ENCODE measurements around the gene CCNG2. TPM values are rescaled to one million over a fixed set of nuclear protein-coding genes. Genes with fewer than 3 reads are reported as not detected.

CCNG2 gene
- total and polyA plus RNA-seq, 2 of the 4 experiments (the other 2 are of a cell fraction): 11.3 to 14.9 TPM

- Histone ChIP-seq H3K27ac (ENCODE audit: insufficient read depth, low read length) (no peak overlapping the region), H3K36me3 (ENCODE audit: control insufficient read depth, insufficient read depth, low read length) (no peaks in the 10 kb centered on the region), H4K8ac (ENCODE audit: low read depth in 2 of 2, low read length in 2 of 2) (no peak overlapping the region), H2AK9ac (replicated peaks; ENCODE audit: low read depth, low read length, poor library complexity) (no peak overlapping the region), H3K23ac (ENCODE audit: low read depth, low read length) (no peak overlapping the region), H3K4me1 (ENCODE audit: control insufficient read depth, insufficient read depth, low read length) (no peaks in the 10 kb centered on the region), H4K91ac (ENCODE audit: insufficient read depth, low read depth, low read length) (no peak overlapping the region), H3K9me1 (ENCODE audit: insufficient read depth, low read length) (no peaks in the 10 kb centered on the region), H3K9ac (ENCODE audit: low read depth, low read length) (no peak overlapping the region), H3K14ac (replicated peaks; ENCODE audit: low read depth, low read length) (no peak overlapping the region), H3K4me3 (ENCODE audit: insufficient read depth, low read depth, low read length) (no peak overlapping the region), H3K4me2 (ENCODE audit: low read depth, low read length) (no peak overlapping the region), H3K79me1 (ENCODE audit: low read depth in 1 of 2, low read length in 2 of 2) (no peaks in the 10 kb centered on the region), H4K20me1 (ENCODE audit: insufficient read depth, low read length) (no peaks in the 10 kb centered on the region), H2BK15ac (ENCODE audit: low read depth, low read length) (no peak overlapping the region), H3K56ac (ENCODE audit: extremely low read depth, insufficient read depth, low read length) (no peak overlapping the region), H3K18ac (ENCODE audit: low read depth, low read length) (no peak overlapping the region), H3K9me3 (ENCODE audit: control insufficient read depth, insufficient read depth, low read length) (no peaks in the 10 kb centered on the region), H2AFZ (replicated peaks; ENCODE audit: low read length, poor library complexity) (no peak overlapping the region), H2BK120ac (ENCODE audit: low read depth, low read length) (no peak overlapping the region), H3K27me3 (ENCODE audit: control insufficient read depth, insufficient read depth, low read length) (peaks cover 8% of the 10 kb centered on the region), H2BK5ac (ENCODE audit: low read depth, low read length, poor library complexity, severe bottlenecking) (no peak overlapping the region), H4K5ac (ENCODE audit: low read depth, low read length) (no peak overlapping the region), H2BK20ac (ENCODE audit: low read depth, low read length) (no peak overlapping the region), H3K4ac (ENCODE audit: low read depth, low read length) (no peak overlapping the region), H2AK5ac (ENCODE audit: low read depth, low read length) (no peak overlapping the region)
- no TSS peak for BruUV-seq (replicated peaks)
- no peak for DNase-seq
- intact Hi-C loops (cut with micrococcal nuclease) (no loop called here), dilution Hi-C loops (cut with HindIII; ENCODE audit: low sequenced_read_pairs, unreplicated experiment) (no loop called here), in situ Hi-C loops (cut with MboI; ENCODE audit: low sequenced_read_pairs) (no loop called here)
- ChIA-PET CTCF (interaction anchor here (0.5 to 1.1 kb wide), 2 partner anchors 16 to 51 kb away, joined by 4 read pairs; no protein-coding TSS in a partner anchor), POLR2A (ENCODE audit: unreplicated experiment) (no interaction called here)
- TF ChIP-seq CEBPB (IDR thresholded peaks at IDR 0.05; ENCODE audit: low read depth, low read length) (peak; percentile 40; the same call in 1 of the 2 replicates), MAFK (IDR thresholded peaks at IDR 0.05; ENCODE audit: low read depth, low read length) (no peak)
- ATAC-seq (ENCODE audit: low read depth): peak; percentile 63
- WGBS, 2 experiments (ENCODE audit: extremely low coverage in 2 of 2, insufficient read length in 1 of 2): no CpG with 5 or more reads among the region's 3 CpGs
Observed at GRCh38 chr4:77146186-77147078, 10.6 kb upstream of the CCNG2 start.

Measured in IMR-90 (cell line).